ENCODE measurements around the gene TBX3. TPM values are rescaled to one million over a fixed set of nuclear protein-coding genes. Genes with fewer than 3 reads are reported as not detected.

TBX3 gene
- total and polyA plus RNA-seq, 2 donors (not counting 3 experiments of a cell fraction or from before 2014, with no cell fraction given): 0.52 to 2.0 TPM

GRCh38 chr12:114691196-114691595 lies 7.2 kb upstream of the TBX3 start:
- no peaks in the 10 kb centered on the region for H3K9me3 ChIP-seq (replicated peaks; ENCODE audit: control insufficient read depth, insufficient read depth, low read length)
- H3K4me1 ChIP-seq (ENCODE audit: control insufficient read depth, extremely low read depth, insufficient read depth, low read length): no peaks in the 10 kb centered on the region
- ChIA-PET POLR2A (no interaction called here), CTCF (interaction anchor here (0.5 kb wide), 1 partner anchor 1067 kb away, joined by 3 read pairs; no protein-coding TSS in a partner anchor)
- no TSS peak for BruUV-seq (replicated peaks)
- no peaks in the 10 kb centered on the region for H3K79me2 ChIP-seq (ENCODE audit: control insufficient read depth, insufficient read depth, low read length)
- FAIRE-seq (no peak), DNase-seq (ENCODE audit: low read depth, low spot score) (no peak)
- no peak overlapping the region for H2AFZ ChIP-seq (ENCODE audit: low read depth, low read length)
- TF ChIP-seq POLR2A (IDR thresholded peaks at IDR 0.05; ENCODE audit: low read depth, low read length) (no peak), FOS (IDR thresholded peaks at IDR 0.05; ENCODE audit: borderline replicate concordance, insufficient read depth, low read length) (no peak), MYC (IDR thresholded peaks at IDR 0.05; ENCODE audit: low read depth, low read length) (no peak)
- no peak overlapping the region for H3K4me2 ChIP-seq (ENCODE audit: insufficient read depth, low read length)
- H3K36me3 ChIP-seq (ENCODE audit: control insufficient read depth in 2 of 2, extremely low read depth in 1 of 2, insufficient read depth in 2 of 2, low read length in 2 of 2): no peaks in the 10 kb centered on the region
- intact Hi-C loops (cut with micrococcal nuclease) (no loop called here), dilution Hi-C loops (cut with MboI; ENCODE audit: extremely low pct_ligation_motif_present, low sequenced_read_pairs) (no loop called here)
- no peak overlapping the region for H3K4me3 ChIP-seq (replicated peaks in 1 of 3; ENCODE audit: insufficient read depth in 1 of 3, low read depth in 1 of 3, low read length in 3 of 3)
- H3K9ac ChIP-seq (replicated peaks; ENCODE audit: extremely low read depth, insufficient read depth, low read length): no peak overlapping the region
- no peak overlapping the region for H3K27ac ChIP-seq (ENCODE audit: insufficient read depth, low read depth, low read length)
- H3K27me3 ChIP-seq (ENCODE audit: control insufficient read depth in 2 of 2, insufficient read depth in 2 of 2, low read length in 2 of 2): peaks cover 67 to 84% of the 10 kb centered on the region in 2 experiments
- no peaks in the 10 kb centered on the region for H3K9me1 ChIP-seq (replicated peaks; ENCODE audit: control insufficient read depth, extremely low read depth, insufficient read depth, low read length)
- H4K20me1 ChIP-seq (replicated peaks; ENCODE audit: control insufficient read depth, extremely low read depth, insufficient read depth, low read length): no peaks in the 10 kb centered on the region

DNA sequence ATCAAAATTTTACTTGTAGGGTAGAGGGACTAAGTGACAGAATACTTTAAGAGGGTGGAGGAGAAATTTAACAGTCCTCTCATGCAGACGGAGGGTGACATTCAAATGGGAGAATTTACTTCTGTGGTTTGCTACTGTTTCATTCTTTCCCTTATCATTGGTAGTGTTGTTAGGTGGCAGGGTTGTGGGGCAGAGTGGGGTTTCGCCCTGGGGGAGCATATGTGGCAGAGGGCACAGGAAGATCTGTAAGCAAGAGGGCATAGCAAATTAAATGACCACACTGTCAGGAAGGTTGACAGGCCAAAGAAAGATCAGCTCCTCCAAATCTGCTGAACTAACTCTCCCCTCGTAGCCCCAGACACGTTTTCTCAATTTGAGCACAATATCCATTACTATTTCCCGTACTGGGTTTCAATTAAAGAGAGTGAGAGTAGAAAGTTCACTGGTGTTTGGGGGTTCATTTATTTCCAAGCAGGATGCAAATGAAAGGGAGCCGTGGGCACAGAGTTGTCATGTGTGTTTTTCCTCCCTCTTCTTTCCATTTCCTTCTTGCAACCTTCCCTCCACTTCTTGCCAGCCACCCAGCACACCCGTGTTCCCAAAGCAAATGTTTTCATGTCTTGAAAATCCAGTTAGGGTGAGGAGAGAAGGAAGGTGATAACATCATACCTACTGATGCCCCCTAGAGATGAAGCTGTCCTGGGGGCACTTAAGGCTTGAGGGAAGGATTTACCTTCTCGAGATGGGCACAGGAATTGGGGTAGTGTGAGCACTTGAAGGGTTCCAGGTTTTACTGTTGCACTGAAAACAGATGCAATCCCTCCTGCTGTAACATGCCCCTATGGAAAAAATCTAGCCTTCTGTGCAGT lies 6.5 kb upstream of the TBX3 start:
- no peaks in the 10 kb centered on the region for H3K36me3 ChIP-seq (ENCODE audit: control insufficient read depth in 2 of 2, extremely low read depth in 1 of 2, insufficient read depth in 2 of 2, low read length in 2 of 2)
- H3K4me2 ChIP-seq (ENCODE audit: insufficient read depth, low read length): no peak overlapping the region
- H3K9ac ChIP-seq (replicated peaks; ENCODE audit: extremely low read depth, insufficient read depth, low read length): no peak overlapping the region
- no peaks in the 10 kb centered on the region for H3K79me2 ChIP-seq (ENCODE audit: control insufficient read depth, insufficient read depth, low read length)
- dilution Hi-C loops (cut with MboI; ENCODE audit: extremely low pct_ligation_motif_present, low sequenced_read_pairs): no loop called here
- FAIRE-seq (no peak), DNase-seq (ENCODE audit: low read depth, low spot score) (no peak)
- no peak overlapping the region for H3K27ac ChIP-seq (ENCODE audit: insufficient read depth, low read depth, low read length)
- H3K4me1 ChIP-seq (ENCODE audit: control insufficient read depth, extremely low read depth, insufficient read depth, low read length): no peaks in the 10 kb centered on the region
- no peaks in the 10 kb centered on the region for H4K20me1 ChIP-seq (replicated peaks; ENCODE audit: control insufficient read depth, extremely low read depth, insufficient read depth, low read length)
- ChIA-PET POLR2A (no interaction called here), CTCF (interaction anchor here (0.5 kb wide), 1 partner anchor 1068 kb away, joined by 3 read pairs; no protein-coding TSS in a partner anchor)
- H3K4me3 ChIP-seq (replicated peaks in 1 of 3; ENCODE audit: insufficient read depth in 1 of 3, low read depth in 1 of 3, low read length in 3 of 3): no peak overlapping the region
- no peak overlapping the region for H2AFZ ChIP-seq (ENCODE audit: low read depth, low read length)
- H3K9me1 ChIP-seq (replicated peaks; ENCODE audit: control insufficient read depth, extremely low read depth, insufficient read depth, low read length): no peaks in the 10 kb centered on the region
- intact Hi-C loops (cut with micrococcal nuclease): no loop called here
- no TSS peak for BruUV-seq (replicated peaks)
- peaks cover 70 to 83% of the 10 kb centered on the region in 2 experiments for H3K27me3 ChIP-seq (ENCODE audit: control insufficient read depth in 2 of 2, insufficient read depth in 2 of 2, low read length in 2 of 2)
- no peaks in the 10 kb centered on the region for H3K9me3 ChIP-seq (replicated peaks; ENCODE audit: control insufficient read depth, insufficient read depth, low read length)
- TF ChIP-seq MYC (IDR thresholded peaks at IDR 0.05; ENCODE audit: low read depth, low read length) (no peak), POLR2A (IDR thresholded peaks at IDR 0.05; ENCODE audit: low read depth, low read length) (no peak), POLR2AphosphoS5 (IDR thresholded peaks at IDR 0.05; ENCODE audit: insufficient read depth, low read depth, low read length) (no peak), GATA2 (IDR thresholded peaks at IDR 0.05; ENCODE audit: insufficient read depth, insufficient read length, low read depth, low read length) (no peak), JUN (IDR thresholded peaks at IDR 0.05; ENCODE audit: borderline replicate concordance, insufficient read depth, insufficient read length, low read depth) (no peak), FOS (IDR thresholded peaks at IDR 0.05; ENCODE audit: borderline replicate concordance, insufficient read depth, low read length) (no peak), EZH2 (IDR thresholded peaks at IDR 0.05; ENCODE audit: borderline replicate concordance, low read depth, low read length, severe bottlenecking) (no peak)
- TF ChIP-seq, protein P1, sequence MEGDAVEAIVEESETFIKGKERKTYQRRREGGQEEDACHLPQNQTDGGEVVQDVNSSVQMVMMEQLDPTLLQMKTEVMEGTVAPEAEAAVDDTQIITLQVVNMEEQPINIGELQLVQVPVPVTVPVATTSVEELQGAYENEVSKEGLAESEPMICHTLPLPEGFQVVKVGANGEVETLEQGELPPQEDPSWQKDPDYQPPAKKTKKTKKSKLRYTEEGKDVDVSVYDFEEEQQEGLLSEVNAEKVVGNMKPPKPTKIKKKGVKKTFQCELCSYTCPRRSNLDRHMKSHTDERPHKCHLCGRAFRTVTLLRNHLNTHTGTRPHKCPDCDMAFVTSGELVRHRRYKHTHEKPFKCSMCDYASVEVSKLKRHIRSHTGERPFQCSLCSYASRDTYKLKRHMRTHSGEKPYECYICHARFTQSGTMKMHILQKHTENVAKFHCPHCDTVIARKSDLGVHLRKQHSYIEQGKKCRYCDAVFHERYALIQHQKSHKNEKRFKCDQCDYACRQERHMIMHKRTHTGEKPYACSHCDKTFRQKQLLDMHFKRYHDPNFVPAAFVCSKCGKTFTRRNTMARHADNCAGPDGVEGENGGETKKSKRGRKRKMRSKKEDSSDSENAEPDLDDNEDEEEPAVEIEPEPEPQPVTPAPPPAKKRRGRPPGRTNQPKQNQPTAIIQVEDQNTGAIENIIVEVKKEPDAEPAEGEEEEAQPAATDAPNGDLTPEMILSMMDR (IDR thresholded peaks at IDR 0.05; ENCODE audit: extremely low read depth in 1 of 2, insufficient read depth in 1 of 2, low read depth in 1 of 2, low read length in 2 of 2): no peak
- TF ChIP-seq, protein P2, sequence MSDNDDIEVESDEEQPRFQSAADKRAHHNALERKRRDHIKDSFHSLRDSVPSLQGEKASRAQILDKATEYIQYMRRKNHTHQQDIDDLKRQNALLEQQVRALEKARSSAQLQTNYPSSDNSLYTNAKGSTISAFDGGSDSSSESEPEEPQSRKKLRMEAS (IDR thresholded peaks at IDR 0.05; ENCODE audit: insufficient read depth, insufficient read length): no peak

Data from endothelial cell of umbilical vein (primary cell).